GM12864 (cell line): ENCODE results near the gene RASGEF1C.

ENCODE experiments used
- DNase-seq: peaks from one replicate; pipeline ENCODE4 v3.0.0-alpha.2; 2011; ENCODE audit warnings: low read depth
- H3K4me3 ChIP-seq: 2 replicates; pipeline ENCODE4 v1.5.1; 2011; ENCODE audit warnings: mild to moderate bottlenecking, low read depth, low read length, control low read depth
- TF ChIP-seq, protein P1 (sequence below): IDR thresholded peaks from 2 replicates; pipeline ENCODE4 v1.5.1; 2011; ENCODE audit warnings: low read depth, mild to moderate bottlenecking, moderate library complexity, low read length, control low read depth, inconsistent platforms; ENCODE audit errors: missing control alignments

RASGEF1C gene

GRCh38 chr5:180153099-180153498, 55.9 kb downstream of the RASGEF1C start:
- TF ChIP-seq, protein P1, sequence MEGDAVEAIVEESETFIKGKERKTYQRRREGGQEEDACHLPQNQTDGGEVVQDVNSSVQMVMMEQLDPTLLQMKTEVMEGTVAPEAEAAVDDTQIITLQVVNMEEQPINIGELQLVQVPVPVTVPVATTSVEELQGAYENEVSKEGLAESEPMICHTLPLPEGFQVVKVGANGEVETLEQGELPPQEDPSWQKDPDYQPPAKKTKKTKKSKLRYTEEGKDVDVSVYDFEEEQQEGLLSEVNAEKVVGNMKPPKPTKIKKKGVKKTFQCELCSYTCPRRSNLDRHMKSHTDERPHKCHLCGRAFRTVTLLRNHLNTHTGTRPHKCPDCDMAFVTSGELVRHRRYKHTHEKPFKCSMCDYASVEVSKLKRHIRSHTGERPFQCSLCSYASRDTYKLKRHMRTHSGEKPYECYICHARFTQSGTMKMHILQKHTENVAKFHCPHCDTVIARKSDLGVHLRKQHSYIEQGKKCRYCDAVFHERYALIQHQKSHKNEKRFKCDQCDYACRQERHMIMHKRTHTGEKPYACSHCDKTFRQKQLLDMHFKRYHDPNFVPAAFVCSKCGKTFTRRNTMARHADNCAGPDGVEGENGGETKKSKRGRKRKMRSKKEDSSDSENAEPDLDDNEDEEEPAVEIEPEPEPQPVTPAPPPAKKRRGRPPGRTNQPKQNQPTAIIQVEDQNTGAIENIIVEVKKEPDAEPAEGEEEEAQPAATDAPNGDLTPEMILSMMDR: no peak
- no peak overlapping the region for H3K4me3 ChIP-seq
- no peak for DNase-seq

GRCh38 chr5:180143656-180144364, 65.2 kb downstream of the RASGEF1C start:
- H3K4me3 ChIP-seq: no peak overlapping the region
- no peak for DNase-seq
- TF ChIP-seq, protein P1: no peak

GRCh38 chr5:180142824-180143610, 66.0 kb downstream of the RASGEF1C start:
- H3K4me3 ChIP-seq: no peak overlapping the region
- TF ChIP-seq, protein P1: no peak
- no peak for DNase-seq

- TF ChIP-seq, protein P1: no peak
- H3K4me3 ChIP-seq: no peak overlapping the region
- DNase-seq: no peak
Measured at GRCh38 chr5:180142021-180142765, 66.8 kb downstream of the RASGEF1C start.

GRCh38 chr5:180141068-180141660, 67.8 kb downstream of the RASGEF1C start:
- TF ChIP-seq, protein P1: no peak
- no peak overlapping the region for H3K4me3 ChIP-seq
- DNase-seq: no peak

GRCh38 chr5:180140571-180140970, 68.4 kb downstream of the RASGEF1C start:
- H3K4me3 ChIP-seq: no peak overlapping the region
- TF ChIP-seq, protein P1: no peak
- no peak for DNase-seq
